IPS DF 6.9 (cell line): Measurements from ENCODE around the gene CECR2.

Source experiments
- DNase-seq: peaks from one replicate; pipeline ENCODE4 v3.0.0-alpha.2; 2013; ENCODE audit warnings: low read depth, low spot score
- H3K27ac ChIP-seq: one replicate; pipeline ENCODE4 v1.5.1; 2013; ENCODE audit warnings: low read length, control low read depth
- H3K27me3 ChIP-seq: 2 replicates; pipeline ENCODE4 v1.6.1; 2013; ENCODE audit warnings: mild to moderate bottlenecking, low read length; ENCODE audit not compliant: control insufficient read depth, insufficient read depth
- H3K36me3 ChIP-seq: 2 replicates; pipeline ENCODE4 v1.6.1; 2013; ENCODE audit warnings: low read length; ENCODE audit not compliant: control insufficient read depth, insufficient read depth
- H3K4me1 ChIP-seq: 2 replicates; pipeline ENCODE4 v1.6.1; 2013; ENCODE audit warnings: low read length; ENCODE audit not compliant: control insufficient read depth, insufficient read depth
- H3K4me3 ChIP-seq: 2 replicates; pipeline ENCODE4 v1.5.1; 2013; ENCODE audit warnings: mild to moderate bottlenecking, low read length
- H3K9me3 ChIP-seq: 2 replicates; pipeline ENCODE4 v1.6.1; 2013; ENCODE audit warnings: low read length, inconsistent platforms; ENCODE audit not compliant: control insufficient read depth, insufficient read depth
- WGBS: extraction: QIAGEN DNeasy Blood & Tissue Kit; methylation state at CpG from one replicate; pipeline ENCODE4 v1.1.7; 2013; ENCODE audit warnings: mixed read lengths, missing lambda C conversion rate; ENCODE audit not compliant: insufficient read length, insufficient coverage; 5-methylcytosine and 5-hydroxymethylcytosine counted together

CECR2 gene

DNA sequence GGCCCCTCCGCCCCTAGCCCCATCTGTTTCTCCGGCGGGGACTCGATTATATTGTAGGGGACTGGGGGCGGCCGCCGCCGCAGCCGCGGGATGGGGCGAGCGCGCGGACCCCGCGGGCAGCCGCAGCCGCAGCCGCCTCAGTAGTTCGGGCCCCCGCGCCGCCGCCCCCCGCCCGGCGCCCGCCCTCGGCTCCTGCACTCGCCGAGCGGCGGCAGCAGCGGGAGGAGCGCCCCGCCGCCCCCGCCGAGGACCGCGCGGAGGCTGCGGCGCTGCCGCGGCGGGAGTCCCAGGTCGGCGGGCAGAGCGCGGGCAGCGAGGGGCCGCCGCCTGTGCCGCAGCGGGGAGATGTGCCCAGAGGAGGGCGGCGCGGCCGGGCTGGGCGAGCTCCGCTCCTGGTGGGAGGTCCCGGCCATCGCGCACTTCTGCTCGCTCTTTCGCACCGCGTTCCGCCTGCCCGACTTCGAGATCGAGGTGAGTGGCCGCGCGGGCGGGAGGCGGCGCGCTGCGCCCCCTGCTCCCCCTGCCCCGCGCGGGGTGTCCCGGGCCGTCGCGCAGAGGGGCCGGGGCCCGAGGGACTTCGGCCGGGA, at the start of gene CECR2:
TSS of gene CECR2 (plus strand) at position 22 of the 587 bp plus-strand sequence. CDS start at position 346, 324 bp downstream.
- Histone ChIP-seq H3K27ac (peak within 1 kb of the TSS; percentile 15), H3K9me3 (no peaks in the 10 kb centered on the region), H3K36me3 (no peaks in the 10 kb centered on the region; the same call in 1 of the 2 replicates), H3K27me3 (no peaks in the 10 kb centered on the region), H3K4me3 (peak within 1 kb of the TSS; percentile 99), H3K4me1 (peaks cover 2% of the 10 kb centered on the region; the same call in 1 of the 2 replicates)
- no peak for DNase-seq
- no CpG with 5 or more reads among the region's 92 CpGs for WGBS

DNA sequence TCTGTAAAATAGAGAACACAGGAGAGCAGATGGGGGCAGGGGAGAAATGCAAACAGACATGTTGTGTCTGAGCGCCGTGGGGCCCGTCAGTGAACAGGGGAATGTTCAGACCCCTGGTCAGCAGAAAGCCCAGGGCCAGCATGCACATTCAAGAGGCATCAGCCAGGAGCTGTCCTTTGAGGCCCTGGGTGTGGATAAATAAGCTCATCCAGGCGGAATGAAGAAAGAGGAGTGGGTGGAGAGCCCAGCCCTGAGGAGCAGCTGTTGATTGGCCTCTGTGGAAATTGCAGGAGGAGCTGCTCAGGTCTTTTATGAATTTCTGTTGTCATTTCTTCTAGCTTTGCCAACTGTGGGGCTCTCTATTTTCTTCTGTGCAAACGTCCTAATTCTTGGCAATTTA, 49.7 kb upstream of the CECR2 start:
- no CpG with 5 or more reads among the region's 5 CpGs for WGBS
- H3K36me3 ChIP-seq: no peaks in the 10 kb centered on the region
- H3K4me1 ChIP-seq: peaks cover 2% of the 10 kb centered on the region; the same call in 1 of the 2 replicates
- no peaks in the 10 kb centered on the region for H3K27me3 ChIP-seq
- no peak overlapping the region for H3K4me3 ChIP-seq
- no peaks in the 10 kb centered on the region for H3K9me3 ChIP-seq
- no peak overlapping the region for H3K27ac ChIP-seq
- no peak for DNase-seq

DNA sequence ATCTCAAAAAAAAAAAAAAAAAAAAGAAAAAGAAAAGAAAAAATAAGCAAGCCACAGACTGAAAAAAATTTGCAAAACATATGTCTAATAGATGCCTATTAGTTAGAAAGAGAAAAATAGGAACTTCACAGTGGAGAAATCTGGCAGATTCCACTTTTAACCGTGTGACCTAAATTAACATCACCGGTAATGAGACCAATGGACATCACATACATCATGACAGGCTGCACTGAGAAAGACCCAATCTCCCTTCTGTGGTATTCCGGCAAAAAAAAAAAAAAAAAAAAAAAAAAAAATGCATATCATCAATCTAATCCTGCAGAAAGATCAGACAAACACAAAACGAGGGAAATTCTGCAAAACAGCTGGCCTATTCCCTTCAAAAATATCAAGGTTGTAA, 46.7 kb upstream of the CECR2 start:
- Histone ChIP-seq H3K27me3 (no peaks in the 10 kb centered on the region), H3K27ac (no peak overlapping the region), H3K9me3 (no peaks in the 10 kb centered on the region), H3K4me1 (peaks cover 2% of the 10 kb centered on the region; the same call in 1 of the 2 replicates), H3K4me3 (no peak overlapping the region), H3K36me3 (no peaks in the 10 kb centered on the region)
- WGBS: no CpG with 5 or more reads among the region's 4 CpGs
- DNase-seq: no peak

DNA sequence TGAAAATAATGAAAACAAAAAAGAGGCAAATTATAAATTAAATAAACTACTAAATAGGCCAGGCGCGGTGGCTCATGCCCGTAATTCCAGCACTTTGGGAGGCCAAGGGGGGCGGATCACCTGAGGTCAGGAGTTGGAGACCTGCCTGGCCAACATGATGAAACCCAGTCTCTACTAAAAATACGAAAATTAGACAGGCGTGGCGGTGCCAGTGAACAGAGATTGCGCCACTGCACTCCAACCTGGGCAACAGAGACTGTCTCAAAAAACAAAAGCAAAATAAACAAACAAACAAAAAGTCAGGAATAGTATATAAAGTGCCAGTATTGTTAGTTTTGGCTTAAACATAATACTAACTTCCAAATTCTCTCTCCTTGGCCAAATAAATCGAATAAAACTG, 37.6 kb upstream of the CECR2 start:
- H3K9me3 ChIP-seq: no peaks in the 10 kb centered on the region
- no peaks in the 10 kb centered on the region for H3K27me3 ChIP-seq
- H3K36me3 ChIP-seq: no peaks in the 10 kb centered on the region
- WGBS: no CpG with 5 or more reads among the region's 9 CpGs
- H3K27ac ChIP-seq: no peak overlapping the region
- H3K4me1 ChIP-seq: no peaks in the 10 kb centered on the region
- DNase-seq: no peak
- no peak overlapping the region for H3K4me3 ChIP-seq

DNA sequence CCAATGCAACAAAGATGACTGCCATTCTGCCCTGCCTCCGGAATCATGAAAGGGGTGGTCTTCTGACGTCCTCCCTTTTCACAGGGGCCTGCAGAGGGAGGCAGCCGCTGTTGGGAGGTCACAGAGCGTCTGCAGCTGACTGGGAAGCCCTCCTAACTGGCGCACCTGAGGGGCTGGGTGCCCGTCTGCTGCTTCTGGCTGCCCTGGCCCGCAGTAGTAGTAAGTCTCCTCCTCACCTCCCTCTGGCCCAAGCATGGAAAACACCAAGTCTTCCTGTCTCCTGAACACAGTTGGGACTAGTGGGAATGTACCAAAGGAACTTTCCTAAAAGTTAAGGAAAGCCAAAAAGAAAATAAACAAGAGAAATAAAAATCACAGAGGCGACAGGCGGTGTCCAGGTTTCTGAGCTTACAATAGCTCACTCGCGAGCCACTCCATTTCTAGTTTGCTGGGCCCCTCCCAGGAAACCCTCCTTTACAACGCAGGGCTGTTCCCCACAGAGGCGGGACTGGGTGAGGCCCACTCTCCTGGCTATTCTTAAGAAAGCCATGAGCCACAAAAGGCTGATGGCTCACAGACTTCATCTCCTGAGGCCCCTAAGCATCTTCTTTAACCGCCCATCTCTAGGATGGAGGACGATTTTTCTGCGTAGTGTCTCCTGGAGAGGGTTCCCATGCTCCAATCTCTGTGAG, 37.0 kb upstream of the CECR2 start:
- Histone ChIP-seq H3K27me3 (no peaks in the 10 kb centered on the region), H3K36me3 (no peaks in the 10 kb centered on the region), H3K27ac (no peak overlapping the region), H3K9me3 (no peaks in the 10 kb centered on the region), H3K4me3 (no peak overlapping the region), H3K4me1 (no peaks in the 10 kb centered on the region)
- WGBS: no CpG with 5 or more reads among the region's 16 CpGs
- DNase-seq: no peak

DNA sequence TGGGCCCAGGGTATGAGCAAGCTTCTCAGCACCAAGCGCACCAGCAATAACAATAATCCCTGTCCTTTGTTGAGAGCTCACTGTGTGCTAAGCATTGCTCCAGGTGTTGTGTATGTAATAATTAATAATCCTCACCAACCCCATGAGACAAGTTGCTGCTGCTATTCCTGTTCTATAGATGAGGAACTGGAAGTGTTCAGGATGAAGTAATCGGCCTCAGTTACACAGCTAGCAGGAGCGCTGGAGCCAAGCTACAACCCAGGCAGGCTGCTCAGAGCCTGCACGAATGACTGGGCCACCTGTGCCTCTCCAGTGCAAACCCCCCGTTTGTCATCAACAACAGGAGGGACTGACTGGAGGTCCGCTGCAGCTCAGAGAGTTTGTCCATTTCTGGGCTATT, 35.2 kb upstream of the CECR2 start:
- no peaks in the 10 kb centered on the region for H3K9me3 ChIP-seq
- H3K4me3 ChIP-seq: no peak overlapping the region
- H3K27me3 ChIP-seq: no peaks in the 10 kb centered on the region
- no peaks in the 10 kb centered on the region for H3K36me3 ChIP-seq
- no CpG with 5 or more reads among the region's 6 CpGs for WGBS
- no peak for DNase-seq
- H3K27ac ChIP-seq: no peak overlapping the region
- no peaks in the 10 kb centered on the region for H3K4me1 ChIP-seq

DNA sequence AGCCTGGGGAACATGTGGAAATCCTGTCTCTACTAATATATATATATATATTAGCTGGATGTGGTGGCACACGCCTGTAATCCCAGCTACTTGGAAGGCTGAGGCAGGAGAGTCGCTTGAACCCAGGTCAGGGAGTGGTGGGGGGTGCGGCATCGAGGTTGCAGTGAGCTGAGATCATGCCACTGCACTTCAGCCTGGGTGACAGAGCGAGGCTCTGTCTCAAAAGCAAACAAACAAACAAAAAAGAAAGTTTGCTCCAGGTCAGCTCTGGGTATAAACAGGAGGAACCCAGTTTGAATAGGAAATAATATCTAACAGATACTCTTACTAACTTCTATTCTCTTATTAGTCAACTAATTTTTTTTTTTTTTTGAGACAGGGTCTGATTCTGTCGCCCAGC, 34.3 kb upstream of the CECR2 start:
- no peaks in the 10 kb centered on the region for H3K36me3 ChIP-seq
- H3K4me1 ChIP-seq: no peaks in the 10 kb centered on the region
- H3K27ac ChIP-seq: no peak overlapping the region
- DNase-seq: no peak
- H3K9me3 ChIP-seq: no peaks in the 10 kb centered on the region
- H3K27me3 ChIP-seq: no peaks in the 10 kb centered on the region
- WGBS: no CpG with 5 or more reads among the region's 6 CpGs
- H3K4me3 ChIP-seq: no peak overlapping the region

DNA sequence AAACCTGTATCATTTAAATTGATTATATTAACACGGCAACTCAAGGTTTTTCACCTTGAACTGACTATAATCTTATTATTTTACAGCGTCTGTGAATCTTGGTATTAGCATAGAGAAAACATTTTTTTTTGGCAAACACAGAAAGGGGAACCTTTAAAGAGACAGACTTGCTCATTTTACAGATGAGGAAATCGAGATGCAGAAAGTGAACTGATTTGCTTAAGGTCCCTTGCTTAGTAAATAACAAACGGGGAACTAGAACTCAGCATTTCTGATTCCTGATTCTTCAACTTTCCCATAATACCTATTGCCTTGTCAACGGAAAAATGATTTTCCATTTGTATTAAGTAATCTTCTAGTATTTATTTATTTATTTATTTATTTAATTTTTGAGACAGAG, 33.2 kb upstream of the CECR2 start:
- no CpG with 5 or more reads among the region's 5 CpGs for WGBS

DNA sequence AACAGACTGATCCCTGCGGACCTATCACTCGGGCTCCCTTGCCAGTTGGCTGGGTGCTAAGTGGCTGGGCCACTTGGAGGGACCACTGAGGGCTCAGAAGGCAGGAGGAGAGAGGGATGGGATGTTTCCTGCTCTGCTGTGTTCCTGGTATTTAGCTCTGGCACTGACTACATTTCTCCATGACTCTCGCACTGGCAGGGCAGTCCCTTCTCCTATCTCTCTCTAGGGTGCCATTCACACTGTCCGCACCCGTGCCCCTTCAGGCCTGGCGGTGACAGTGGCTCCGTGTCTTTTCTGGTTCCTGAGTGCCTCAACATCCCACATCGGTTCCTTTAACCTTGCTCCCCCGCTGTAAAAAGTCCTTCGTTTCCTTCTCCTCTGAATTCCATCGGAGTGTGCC, 31.6 kb upstream of the CECR2 start:
- Histone ChIP-seq H3K4me1 (no peaks in the 10 kb centered on the region), H3K27ac (no peak overlapping the region), H3K4me3 (no peak overlapping the region), H3K9me3 (no peaks in the 10 kb centered on the region), H3K36me3 (no peaks in the 10 kb centered on the region), H3K27me3 (no peaks in the 10 kb centered on the region)
- WGBS: no CpG with 5 or more reads among the region's 11 CpGs
- DNase-seq: no peak

More for the DNA sequence above, 33.2 kb upstream of the CECR2 start:
- H3K9me3 ChIP-seq: no peaks in the 10 kb centered on the region
- no peaks in the 10 kb centered on the region for H3K27me3 ChIP-seq
- H3K27ac ChIP-seq: no peak overlapping the region
- H3K4me1 ChIP-seq: no peaks in the 10 kb centered on the region
- no peaks in the 10 kb centered on the region for H3K36me3 ChIP-seq
- no peak overlapping the region for H3K4me3 ChIP-seq
- no peak for DNase-seq

DNA sequence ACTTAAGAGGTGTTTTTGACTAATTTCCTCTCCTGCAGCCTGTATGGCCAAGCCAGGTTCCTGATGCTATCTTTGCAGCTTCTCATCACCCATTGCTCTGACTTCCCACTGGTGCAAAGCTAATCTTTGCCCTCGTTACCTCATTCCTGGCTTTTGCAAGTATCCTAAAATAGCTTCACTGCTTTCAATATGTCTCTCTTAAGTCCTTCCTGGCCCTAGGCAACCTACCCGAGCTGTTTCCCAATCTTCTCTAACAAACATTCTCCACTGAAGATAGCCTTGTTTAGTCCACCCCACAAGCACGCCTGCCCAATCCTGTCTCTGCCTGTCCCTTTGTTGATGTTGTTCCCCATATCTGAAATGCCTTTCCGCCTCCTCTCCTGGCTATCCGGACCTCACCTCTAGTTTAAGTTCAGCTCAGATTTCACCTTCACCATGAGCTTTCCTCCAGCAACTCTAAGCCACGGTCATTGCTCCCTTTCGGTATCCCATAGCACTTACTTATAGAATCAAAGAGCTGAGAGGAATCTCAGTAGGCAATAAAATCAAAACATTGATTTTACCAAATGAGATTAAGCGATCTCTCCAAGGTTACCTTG, 30.1 kb upstream of the CECR2 start:
- Histone ChIP-seq H3K9me3 (no peaks in the 10 kb centered on the region), H3K27ac (no peak overlapping the region), H3K27me3 (no peaks in the 10 kb centered on the region), H3K36me3 (no peaks in the 10 kb centered on the region), H3K4me1 (no peaks in the 10 kb centered on the region), H3K4me3 (no peak overlapping the region)
- WGBS: no CpG with 5 or more reads among the region's 8 CpGs
- DNase-seq: no peak
